GM18507 (cell line): Measurements from ENCODE around the gene TMC5.
"Not testable (repeated sequence)": the region's sequence is repeated elsewhere in the genome, so short reads cannot be mapped to it uniquely, and the experiment has no call there.

Experiments
- DNase-seq: peaks from one replicate; pipeline ENCODE4 v3.0.0; 2011; ENCODE audit warnings: low read depth; ENCODE audit not compliant: insufficient read length; ENCODE audit errors: extremely low spot score
- FAIRE-seq: peaks from 2 replicates; lab custom pipeline; 2011; peaks lifted over from hg19 to GRCh38; lab: Jason Lieb, UNC

The TMC5 gene, protein sequence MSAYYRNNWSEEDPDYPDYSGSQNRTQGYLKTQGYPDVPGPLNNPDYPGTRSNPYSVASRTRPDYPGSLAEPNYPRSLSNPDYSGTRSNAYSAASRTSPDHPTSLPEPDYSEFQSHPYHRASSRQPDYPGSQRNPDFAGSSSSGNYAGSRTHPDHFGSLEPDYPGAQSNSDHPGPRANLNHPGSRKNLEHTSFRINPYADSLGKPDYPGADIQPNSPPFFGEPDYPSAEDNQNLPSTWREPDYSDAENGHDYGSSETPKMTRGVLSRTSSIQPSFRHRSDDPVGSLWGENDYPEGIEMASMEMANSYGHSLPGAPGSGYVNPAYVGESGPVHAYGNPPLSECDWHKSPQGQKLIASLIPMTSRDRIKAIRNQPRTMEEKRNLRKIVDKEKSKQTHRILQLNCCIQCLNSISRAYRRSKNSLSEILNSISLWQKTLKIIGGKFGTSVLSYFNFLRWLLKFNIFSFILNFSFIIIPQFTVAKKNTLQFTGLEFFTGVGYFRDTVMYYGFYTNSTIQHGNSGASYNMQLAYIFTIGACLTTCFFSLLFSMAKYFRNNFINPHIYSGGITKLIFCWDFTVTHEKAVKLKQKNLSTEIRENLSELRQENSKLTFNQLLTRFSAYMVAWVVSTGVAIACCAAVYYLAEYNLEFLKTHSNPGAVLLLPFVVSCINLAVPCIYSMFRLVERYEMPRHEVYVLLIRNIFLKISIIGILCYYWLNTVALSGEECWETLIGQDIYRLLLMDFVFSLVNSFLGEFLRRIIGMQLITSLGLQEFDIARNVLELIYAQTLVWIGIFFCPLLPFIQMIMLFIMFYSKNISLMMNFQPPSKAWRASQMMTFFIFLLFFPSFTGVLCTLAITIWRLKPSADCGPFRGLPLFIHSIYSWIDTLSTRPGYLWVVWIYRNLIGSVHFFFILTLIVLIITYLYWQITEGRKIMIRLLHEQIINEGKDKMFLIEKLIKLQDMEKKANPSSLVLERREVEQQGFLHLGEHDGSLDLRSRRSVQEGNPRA

DNA sequence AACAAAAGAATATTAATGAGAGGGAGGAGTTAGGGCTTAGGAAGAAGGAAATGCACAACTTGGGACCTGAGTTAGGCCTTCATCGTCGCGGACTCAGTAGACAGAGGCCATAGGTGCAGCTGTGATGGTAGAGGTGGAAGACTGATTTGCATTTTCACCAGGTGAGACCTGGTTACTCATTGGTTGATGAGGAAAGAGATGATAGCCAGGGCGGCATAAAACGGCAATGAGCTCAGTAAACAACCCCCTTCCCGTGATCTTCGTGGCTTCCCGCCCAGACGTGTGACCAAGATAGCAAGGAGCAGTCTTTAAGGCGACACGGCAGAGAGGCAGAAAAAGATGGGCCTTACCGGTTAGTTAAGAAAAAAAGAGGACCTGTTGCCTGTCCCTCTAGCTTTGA, at the start of gene TMC5:
TMC5 (plus strand) TSS at position 244 of the 400 bp plus-strand sequence. CDS start 22,156 bp downstream, outside the sequence.
- DNase-seq: no peak
- no peak for FAIRE-seq

- not testable (repeated sequence) for FAIRE-seq, DNase-seq
Measured at GRCh38 chr16:19372541-19372940, 45.1 kb upstream of the TMC5 start.

GRCh38 chr16:19374402-19374801, 43.3 kb upstream of the TMC5 start:
- DNase-seq (no peak), FAIRE-seq (no peak)

- DNase-seq: peak; percentile 45
- FAIRE-seq: peak; percentile 65
Measured at GRCh38 chr16:19375561-19376158, 42.0 kb upstream of the TMC5 start.

GRCh38 chr16:19377864-19378263, 39.8 kb upstream of the TMC5 start:
- DNase-seq (no peak), FAIRE-seq (no peak)

GRCh38 chr16:19378511-19378910, 39.2 kb upstream of the TMC5 start:
- DNase-seq: no peak
- FAIRE-seq: no peak

DNA sequence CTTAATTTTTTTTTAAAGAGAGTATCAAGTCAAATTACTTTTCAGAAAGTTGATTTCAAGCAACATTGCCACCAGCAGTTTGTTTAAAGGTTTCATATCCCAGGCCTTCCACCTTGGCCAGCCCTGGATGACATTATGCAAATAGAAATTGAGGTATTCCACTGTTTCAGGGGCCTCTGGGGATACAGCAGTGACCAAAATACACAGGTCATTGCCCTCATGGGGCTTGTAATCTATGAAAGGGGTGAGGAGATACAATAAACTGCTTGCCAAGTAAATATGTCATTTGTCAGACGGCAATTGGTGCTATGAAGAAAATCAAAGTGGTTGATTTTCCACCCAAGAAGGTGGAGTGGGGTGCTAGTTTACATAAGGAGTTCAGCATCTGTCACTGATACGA, 37.8 kb upstream of the TMC5 start:
- no peak for DNase-seq
- no peak for FAIRE-seq

GRCh38 chr16:19380328-19380727, 37.4 kb upstream of the TMC5 start:
- DNase-seq (no peak), FAIRE-seq (no peak)

- FAIRE-seq (no peak), DNase-seq (no peak)
Measured at GRCh38 chr16:19382084-19382801, 35.4 kb upstream of the TMC5 start.

GRCh38 chr16:19382887-19383816, 34.5 kb upstream of the TMC5 start:
- DNase-seq (no peak), FAIRE-seq (no peak)

- FAIRE-seq: no peak
- DNase-seq: no peak
Measured at GRCh38 chr16:19384656-19385055, 33.0 kb upstream of the TMC5 start.

GRCh38 chr16:19386525-19386924, 31.2 kb upstream of the TMC5 start:
- no peak for FAIRE-seq

DNA sequence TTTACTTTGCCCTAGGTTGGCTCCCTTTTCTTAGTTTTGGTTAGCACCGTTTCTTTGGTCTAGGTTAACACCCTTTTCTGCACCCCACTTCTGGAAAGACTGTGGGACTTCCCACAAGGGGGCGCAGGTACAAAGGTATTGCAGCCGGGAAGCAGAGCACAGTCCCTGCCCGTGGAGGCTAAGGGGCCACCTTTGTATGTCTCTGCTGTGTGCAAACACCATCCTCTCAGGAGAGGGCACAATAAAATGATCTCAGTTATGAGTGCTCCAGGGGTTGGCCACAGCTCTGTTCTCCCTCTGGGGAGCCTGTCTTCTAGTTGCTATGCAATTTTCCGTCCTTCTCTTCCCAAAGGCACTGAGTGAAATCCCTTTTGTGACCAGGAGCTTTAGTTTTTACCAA, 28.4 kb upstream of the TMC5 start:
- DNase-seq: no peak
- no peak for FAIRE-seq

More at GRCh38 chr16:19386525-19386924, 31.2 kb upstream of the TMC5 start:
- DNase-seq: no peak

DNA sequence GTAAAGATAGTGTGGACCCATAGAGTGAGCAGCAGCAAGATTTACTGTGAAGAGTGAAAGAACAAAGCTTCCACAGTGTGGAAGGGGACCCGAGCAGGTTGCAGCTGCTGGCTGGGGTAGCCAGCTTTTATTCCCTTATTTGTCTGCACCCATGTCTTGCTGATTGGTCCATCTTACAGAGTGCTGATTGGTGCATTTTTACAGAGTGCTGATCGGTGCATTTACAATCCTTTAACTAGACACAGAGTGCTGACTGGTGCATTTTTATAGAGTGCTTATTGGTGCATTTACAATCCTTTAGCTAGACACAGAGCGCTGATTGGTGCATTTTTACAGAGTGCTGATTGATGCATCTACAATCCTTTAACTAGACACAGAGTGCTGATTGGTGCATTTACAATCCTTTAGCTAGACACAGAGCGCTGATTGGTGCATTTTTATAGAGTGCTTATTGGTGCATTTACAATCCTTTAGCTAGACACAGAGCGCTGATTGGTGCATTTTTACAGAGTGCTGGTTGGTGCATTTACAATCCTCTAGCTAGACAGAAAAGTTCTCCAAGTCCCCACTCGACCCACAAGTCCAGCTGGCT, 26.4 kb upstream of the TMC5 start:
- not testable (repeated sequence) for FAIRE-seq, DNase-seq

DNA sequence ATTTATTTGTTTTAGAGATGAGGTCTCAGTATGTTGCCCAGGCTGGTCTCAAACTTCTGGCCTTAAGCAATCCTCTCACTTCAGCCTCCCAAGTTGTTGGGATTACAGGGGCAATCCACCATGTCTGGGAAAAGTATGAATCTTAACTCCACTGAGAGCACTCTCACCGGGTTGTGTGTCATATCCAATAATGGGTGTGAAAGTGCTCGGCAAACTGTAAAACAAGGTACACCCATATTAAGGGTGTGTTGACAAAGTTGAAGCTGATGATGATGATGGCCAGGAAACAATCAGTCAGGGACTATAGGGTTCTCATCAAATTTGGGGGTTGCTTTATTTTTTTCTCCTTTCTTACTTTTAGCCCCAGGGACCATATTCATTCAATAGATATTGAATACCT, 25.3 kb upstream of the TMC5 start:
- no peak for FAIRE-seq
- DNase-seq: no peak

- DNase-seq: no peak
- FAIRE-seq: no peak
Measured at GRCh38 chr16:19393226-19394111, 24.2 kb upstream of the TMC5 start.
